Measurements from ENCODE around the gene SERPINE1. TPM values are rescaled to one million over a fixed set of nuclear protein-coding genes. Genes with fewer than 3 reads are reported as not detected.

SERPINE1 gene
- total RNA-seq, 1 experiment from 2014 or later, result 370 TPM

GRCh38 chr7:101128040-101128834 lies 1.3 kb downstream of the SERPINE1 start:
- in situ Hi-C loops (cut with HindIII; ENCODE audit: low pct_unique_long_range_greater_than_20kb, low sequenced_read_pairs), result no loop called here
- no peaks in the 10 kb centered on the region for H3K36me3 ChIP-seq (ENCODE audit: control insufficient read depth, insufficient read depth, low read length)
- peaks cover 50% of the 10 kb centered on the region for H3K4me1 ChIP-seq (ENCODE audit: control insufficient read depth, insufficient read depth, low read length)
- no peak for DNase-seq (ENCODE audit: low read depth, low spot score)
- peak; percentile 3; the same call in 1 of the 2 replicates for ATAC-seq
- POLR2A ChIA-PET, result interaction anchor here (0.6 to 1.8 kb wide), 3 partner anchors 9 to 295 kb away, joined by 9 to 13 read pairs (median 10); no protein-coding TSS in a partner anchor
- CTCF ChIA-PET, result no interaction called here
- intact Hi-C loops (cut with micrococcal nuclease; ENCODE audit: unreplicated experiment), result no loop called here
- TSS peak; percentile 85 for BruUV-seq (replicated peaks)
- H3K27ac ChIP-seq (ENCODE audit: low read length), result peak overlapping the region; percentile 98
- no peaks in the 10 kb centered on the region for H3K27me3 ChIP-seq (ENCODE audit: control insufficient read depth, insufficient read depth, low read length)
- peak overlapping the region; percentile 51 to 90 for H3K4me3 ChIP-seq (ENCODE audit: low read depth in 2 of 2, low read length in 2 of 2)
- no peaks in the 10 kb centered on the region for H3K9me3 ChIP-seq (ENCODE audit: control insufficient read depth, insufficient read depth, low read depth, low read length)
- TF ChIP-seq SIN3A (IDR thresholded peaks at IDR 0.05; ENCODE audit: borderline replicate concordance, insufficient read depth, low read depth, low read length) (no peak), REST (IDR thresholded peaks at IDR 0.05; ENCODE audit: insufficient read depth in 1 of 2, low read depth in 2 of 2, low read length in 1 of 2) (no peak), TCF7L2 (IDR thresholded peaks at IDR 0.05; ENCODE audit: low read depth, low read length) (no peak), POLR2AphosphoS5 (IDR thresholded peaks at IDR 0.05; ENCODE audit: low read depth, low read length) (peak; percentile 56), CTCF (IDR thresholded peaks at IDR 0.05) (no peak)

GRCh38 chr7:101129603-101130117 lies 2.8 kb downstream of the SERPINE1 start:
- Histone ChIP-seq H3K27me3 (ENCODE audit: control insufficient read depth, insufficient read depth, low read length) (no peaks in the 10 kb centered on the region), H3K27ac (ENCODE audit: low read length) (peak overlapping the region; percentile 98), H3K4me1 (ENCODE audit: control insufficient read depth, insufficient read depth, low read length) (peaks cover 44% of the 10 kb centered on the region), H3K9me3 (ENCODE audit: control insufficient read depth, insufficient read depth, low read depth, low read length) (no peaks in the 10 kb centered on the region), H3K4me3 (ENCODE audit: low read depth in 2 of 2, low read length in 2 of 2) (peak overlapping the region; percentile 51 to 90), H3K36me3 (ENCODE audit: control insufficient read depth, insufficient read depth, low read length) (no peaks in the 10 kb centered on the region)
- no peak for DNase-seq (ENCODE audit: low read depth, low spot score)
- intact Hi-C loops (cut with micrococcal nuclease; ENCODE audit: unreplicated experiment), result no loop called here
- ChIA-PET CTCF (no interaction called here), POLR2A (interaction anchor here (0.6 to 1.8 kb wide), 3 partner anchors 12 to 119 kb away, joined by 4 to 13 read pairs (median 9); no protein-coding TSS in a partner anchor)
- ATAC-seq, result no peak
- TF ChIP-seq CTCF (IDR thresholded peaks at IDR 0.05) (no peak), REST (IDR thresholded peaks at IDR 0.05; ENCODE audit: insufficient read depth in 1 of 2, low read depth in 2 of 2, low read length in 1 of 2) (no peak), TCF7L2 (IDR thresholded peaks at IDR 0.05; ENCODE audit: low read depth, low read length) (no peak), SIN3A (IDR thresholded peaks at IDR 0.05; ENCODE audit: borderline replicate concordance, insufficient read depth, low read depth, low read length) (no peak), POLR2AphosphoS5 (IDR thresholded peaks at IDR 0.05; ENCODE audit: low read depth, low read length) (no peak)
- no TSS peak for BruUV-seq (replicated peaks)
- in situ Hi-C loops (cut with HindIII; ENCODE audit: low pct_unique_long_range_greater_than_20kb, low sequenced_read_pairs), result no loop called here
